ENCODE data around the gene DRD3. TPM values are rescaled to one million over a fixed set of nuclear protein-coding genes. Genes with fewer than 3 reads are reported as not detected.

Gene DRD3
- total RNA-seq, 2 donors from 2014 or later = not detected

DNA sequence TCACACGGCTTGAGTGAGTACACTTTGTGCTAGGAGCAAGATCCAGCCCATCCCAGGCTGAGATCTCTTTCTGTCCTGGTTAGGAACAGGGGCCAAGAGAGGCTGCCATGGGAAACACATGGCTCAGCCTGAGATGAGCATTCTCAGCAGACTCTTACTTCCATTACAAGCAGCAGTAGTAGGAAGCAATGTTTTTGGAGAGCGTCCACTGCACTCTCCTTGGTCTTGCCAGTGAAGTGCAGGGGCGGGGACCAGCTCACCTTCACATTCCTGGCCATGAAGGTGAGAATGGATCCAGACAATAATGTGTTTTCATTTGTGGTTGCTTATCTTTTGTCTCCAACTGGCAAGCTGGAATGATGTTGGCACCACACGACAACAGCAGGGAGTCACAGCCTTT, 33.8 kb upstream of the DRD3 start:
- ATAC-seq (no peak), DNase-seq (no peak)
- TF ChIP-seq, protein P1, sequence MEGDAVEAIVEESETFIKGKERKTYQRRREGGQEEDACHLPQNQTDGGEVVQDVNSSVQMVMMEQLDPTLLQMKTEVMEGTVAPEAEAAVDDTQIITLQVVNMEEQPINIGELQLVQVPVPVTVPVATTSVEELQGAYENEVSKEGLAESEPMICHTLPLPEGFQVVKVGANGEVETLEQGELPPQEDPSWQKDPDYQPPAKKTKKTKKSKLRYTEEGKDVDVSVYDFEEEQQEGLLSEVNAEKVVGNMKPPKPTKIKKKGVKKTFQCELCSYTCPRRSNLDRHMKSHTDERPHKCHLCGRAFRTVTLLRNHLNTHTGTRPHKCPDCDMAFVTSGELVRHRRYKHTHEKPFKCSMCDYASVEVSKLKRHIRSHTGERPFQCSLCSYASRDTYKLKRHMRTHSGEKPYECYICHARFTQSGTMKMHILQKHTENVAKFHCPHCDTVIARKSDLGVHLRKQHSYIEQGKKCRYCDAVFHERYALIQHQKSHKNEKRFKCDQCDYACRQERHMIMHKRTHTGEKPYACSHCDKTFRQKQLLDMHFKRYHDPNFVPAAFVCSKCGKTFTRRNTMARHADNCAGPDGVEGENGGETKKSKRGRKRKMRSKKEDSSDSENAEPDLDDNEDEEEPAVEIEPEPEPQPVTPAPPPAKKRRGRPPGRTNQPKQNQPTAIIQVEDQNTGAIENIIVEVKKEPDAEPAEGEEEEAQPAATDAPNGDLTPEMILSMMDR (IDR thresholded peaks at IDR 0.05) = no peak
- no peak for TF ChIP-seq POLR2A (IDR thresholded peaks at IDR 0.05)
- Histone ChIP-seq H3K4me1 (no peaks in the 10 kb centered on the region), H3K27me3 (peaks cover 0 to 4% of the 10 kb centered on the region in 2 donors), H3K4me3 (no peak overlapping the region), H3K9me3 (no peaks in the 10 kb centered on the region), H3K36me3 (replicated peaks in 1 of 2; ENCODE audit: insufficient read depth in 1 of 2, low read depth in 2 of 2) (no peaks in the 10 kb centered on the region), H3K27ac (no peak overlapping the region)
- intact Hi-C loops (cut with DNase I) = no loop called here
- 66 to 68% methylated on average over 4 of the region's 4 CpGs for whole genome bisulfite sequencing, 2 donors

DNA sequence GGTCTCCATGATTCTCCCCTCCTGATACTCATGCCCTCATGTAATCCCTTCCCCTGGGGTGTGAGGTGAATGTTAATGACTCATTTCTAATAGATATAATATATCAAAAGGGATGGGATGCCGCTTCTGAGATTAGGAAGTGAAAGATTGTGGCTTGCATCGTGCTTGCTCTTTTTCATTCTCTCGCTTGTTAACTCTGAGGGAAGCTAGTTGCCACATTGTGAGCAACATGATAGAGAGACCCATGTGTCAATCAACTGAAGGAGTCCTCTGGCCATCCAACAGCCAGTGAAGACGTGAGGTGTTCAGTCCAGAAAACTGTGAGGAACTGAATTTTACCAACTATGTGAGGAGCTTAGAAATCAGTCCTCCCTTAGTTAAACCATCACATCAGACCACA, 28.9 kb upstream of the DRD3 start:
- H3K36me3 ChIP-seq (replicated peaks in 1 of 2; ENCODE audit: insufficient read depth in 1 of 2, low read depth in 2 of 2) = no peaks in the 10 kb centered on the region
- TF ChIP-seq, protein P1 (IDR thresholded peaks at IDR 0.05) = no peak
- TF ChIP-seq POLR2A (IDR thresholded peaks at IDR 0.05) = no peak
- intact Hi-C loops (cut with DNase I) = no loop called here
- no peak for DNase-seq
- no peak overlapping the region for H3K27ac ChIP-seq
- 63 to 64% methylated on average over 4 of the region's 4 CpGs for WGBS, 2 donors
- H3K9me3 ChIP-seq = no peaks in the 10 kb centered on the region
- H3K4me3 ChIP-seq = no peak overlapping the region
- peaks cover 0 to 4% of the 10 kb centered on the region in 2 donors for H3K27me3 ChIP-seq
- ATAC-seq = no peak
- no peaks in the 10 kb centered on the region for H3K4me1 ChIP-seq

DNA sequence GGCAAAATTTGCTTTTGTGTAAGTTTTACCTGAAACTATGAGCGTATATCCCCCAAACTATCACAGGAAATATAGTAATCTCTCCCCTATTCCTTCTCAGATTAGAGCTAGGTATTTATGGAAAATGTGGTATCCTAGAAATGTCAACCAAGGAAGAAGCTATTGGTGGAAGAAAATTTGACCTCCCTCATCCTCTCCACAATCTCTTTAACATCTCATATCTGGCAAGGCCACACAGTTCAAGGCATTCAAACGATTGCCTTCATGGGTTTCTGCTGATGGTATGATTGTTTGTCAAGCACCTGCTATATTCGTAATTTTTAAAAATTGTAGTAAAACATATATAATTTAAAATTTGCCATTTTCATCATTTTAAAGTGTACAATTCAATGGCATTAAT, 27.5 kb upstream of the DRD3 start:
- WGBS, 2 donors = 55 to 58% methylated on average over 3 of the region's 3 CpGs
- intact Hi-C loops (cut with DNase I) = no loop called here
- no peak for ATAC-seq

DNA sequence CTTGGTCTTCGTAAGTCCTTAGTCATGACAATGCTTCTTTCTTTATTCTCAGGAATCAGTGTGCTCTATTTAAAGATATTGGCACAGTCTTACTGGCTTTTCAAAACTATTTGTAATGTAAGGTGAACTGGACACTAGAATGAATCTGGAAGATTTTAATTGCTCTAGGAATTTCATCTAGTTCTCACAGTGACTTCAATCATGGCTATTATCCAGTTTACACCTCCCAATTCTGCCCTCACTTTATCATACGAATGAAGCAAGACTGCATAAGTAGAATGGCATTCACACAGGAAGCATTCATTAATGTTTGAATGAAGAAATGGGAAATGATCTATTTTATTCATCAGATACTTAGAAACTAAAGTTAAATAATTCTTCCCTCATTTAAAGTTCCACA, 26.7 kb upstream of the DRD3 start:
- no peaks in the 10 kb centered on the region for H3K27me3 ChIP-seq
- H3K27ac ChIP-seq = no peak overlapping the region
- no peaks in the 10 kb centered on the region for H3K4me1 ChIP-seq
- H3K36me3 ChIP-seq (replicated peaks in 1 of 2; ENCODE audit: insufficient read depth in 1 of 2, low read depth in 2 of 2) = no peaks in the 10 kb centered on the region
- WGBS, 2 donors = 60 to 71% methylated on average over 2 of the region's 2 CpGs
- TF ChIP-seq, protein P1 (IDR thresholded peaks at IDR 0.05) = no peak
- TF ChIP-seq POLR2A (IDR thresholded peaks at IDR 0.05) = no peak
- H3K9me3 ChIP-seq = no peaks in the 10 kb centered on the region
- intact Hi-C loops (cut with DNase I) = no loop called here
- ATAC-seq = no peak
- DNase-seq = no peak
- no peak overlapping the region for H3K4me3 ChIP-seq

More for the DNA sequence above, 27.5 kb upstream of the DRD3 start:
- no peaks in the 10 kb centered on the region for H3K27me3 ChIP-seq
- no peaks in the 10 kb centered on the region for H3K9me3 ChIP-seq
- TF ChIP-seq, protein P1 (IDR thresholded peaks at IDR 0.05) = no peak
- TF ChIP-seq POLR2A (IDR thresholded peaks at IDR 0.05) = no peak
- H3K36me3 ChIP-seq (replicated peaks in 1 of 2; ENCODE audit: insufficient read depth in 1 of 2, low read depth in 2 of 2) = no peaks in the 10 kb centered on the region
- no peak overlapping the region for H3K27ac ChIP-seq
- no peak for DNase-seq
- no peaks in the 10 kb centered on the region for H3K4me1 ChIP-seq
- H3K4me3 ChIP-seq = no peak overlapping the region

DNA sequence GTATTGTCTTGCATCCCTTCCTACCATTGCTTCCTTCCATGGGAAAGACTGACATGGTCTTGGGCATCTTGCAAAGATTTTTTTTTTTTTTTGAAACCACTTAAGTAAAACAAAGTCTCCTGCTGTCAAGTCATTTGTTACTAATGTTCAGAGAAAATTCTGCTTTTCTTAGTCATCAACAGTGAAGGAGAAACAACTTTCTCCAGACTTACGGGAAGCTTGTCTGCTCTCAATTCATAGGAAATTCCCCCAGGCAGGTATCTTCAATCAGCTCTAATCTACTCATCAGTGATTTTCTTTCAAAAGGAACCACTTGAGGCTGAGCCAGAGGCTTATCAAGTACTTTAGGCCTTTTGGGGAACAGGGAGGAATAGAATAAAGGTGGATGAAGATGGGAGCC, 15.9 kb upstream of the DRD3 start:
- TF ChIP-seq, protein P1 (IDR thresholded peaks at IDR 0.05) = no peak
- Histone ChIP-seq H3K4me1 (no peaks in the 10 kb centered on the region), H3K9me3 (no peaks in the 10 kb centered on the region), H3K36me3 (replicated peaks in 1 of 2; ENCODE audit: insufficient read depth in 1 of 2, low read depth in 2 of 2) (no peaks in the 10 kb centered on the region), H3K27me3 (no peaks in the 10 kb centered on the region), H3K4me3 (no peak overlapping the region), H3K27ac (no peak overlapping the region)
- WGBS, 2 donors = 88 to 89% methylated on average over 1 of the region's 1 CpG
- ATAC-seq (no peak), DNase-seq (no peak)
- intact Hi-C loops (cut with DNase I) = no loop called here

Data from body of pancreas (tissue), 4 donors.